Activated T-cell treated with anti-CD3 and anti-CD28 coated beads, Interleukin-2, amount 50 U/mL, for 1 hour (primary cell): ENCODE measurements around the gene OR7C1.
"Not testable (repeated sequence)": the region's sequence is repeated elsewhere in the genome, so short reads cannot be mapped to it uniquely, and the experiment has no call there.

ENCODE experiments used
- DNase-seq: peaks from one replicate; pipeline ENCODE4 v3.0.0-alpha.2; 2020

The OR7C1 gene

GRCh38 chr19:14835011-14835410 lies at the start of gene OR7C1, which contains the start of gene OR7A5:
Gene OR7C1 (minus strand): TSS chr19:14835185. CDS start chr19:14800136, 35,049 bp downstream.
Gene OR7A5 (minus strand): TSS chr19:14835185. CDS start chr19:14828241, 6,944 bp downstream.
- no peak for DNase-seq

- DNase-seq = no peak
These were observed 36.7 kb upstream of the OR7C1 start for GRCh38 chr19:14871619-14872230.

GRCh38 chr19:14868497-14868896 lies 33.5 kb upstream of the OR7C1 start:
- DNase-seq = no peak

- DNase-seq = no peak
These were observed 13.8 kb upstream of the OR7C1 start, which contains the start of gene OR7A10 for GRCh38 chr19:14848822-14849221. Gene OR7A10 (minus strand): TSS chr19:14848922. CDS start chr19:14841877, 7,045 bp downstream.

- no peak for DNase-seq
These were observed 8.6 kb upstream of the OR7C1 start for GRCh38 chr19:14843578-14843977.

- DNase-seq = no peak
These were observed 8.2 kb upstream of the OR7C1 start for GRCh38 chr19:14843169-14843568.

- no peak for DNase-seq
These were observed 5.2 kb upstream of the OR7C1 start for GRCh38 chr19:14840206-14840605.

GRCh38 chr19:14837391-14837790 lies 2.4 kb upstream of the OR7C1 start:
- no peak for DNase-seq

GRCh38 chr19:14830702-14831101 lies 4.3 kb downstream of the OR7C1 start:
- DNase-seq = no peak

- DNase-seq = no peak
These were observed 9.0 kb downstream of the OR7C1 start for GRCh38 chr19:14826006-14826405.

- no peak for DNase-seq
These were observed 13.0 kb downstream of the OR7C1 start for GRCh38 chr19:14821937-14822336.

- no peak for DNase-seq
These were observed 16.4 kb downstream of the OR7C1 start for GRCh38 chr19:14818588-14818987.

- DNase-seq = no peak
These were observed 17.9 kb downstream of the OR7C1 start for GRCh38 chr19:14817052-14817451.

GRCh38 chr19:14814982-14815652 lies 19.9 kb downstream of the OR7C1 start:
- no peak for DNase-seq

- DNase-seq = no peak
These were observed 25.5 kb downstream of the OR7C1 start for GRCh38 chr19:14809272-14810057.

GRCh38 chr19:14804765-14805164 lies 30.2 kb downstream of the OR7C1 start:
- DNase-seq = no peak

GRCh38 chr19:14798760-14799159 lies 36.2 kb downstream of the OR7C1 start:
- DNase-seq = no peak

- DNase-seq = no peak
These were observed 39.0 kb downstream of the OR7C1 start for GRCh38 chr19:14796021-14796420.

GRCh38 chr19:14795078-14795721 lies 39.8 kb downstream of the OR7C1 start:
- DNase-seq = no peak

GRCh38 chr19:14792250-14792649 lies 42.7 kb downstream of the OR7C1 start:
- not testable (repeated sequence) for DNase-seq

- DNase-seq = peak; percentile 32
These were observed 48.5 kb downstream of the OR7C1 start for GRCh38 chr19:14786421-14786851.

GRCh38 chr19:14785102-14785793 lies 49.7 kb downstream of the OR7C1 start:
- not testable (repeated sequence) for DNase-seq
